Measurements from ENCODE around the gene FUBP3.

Gene FUBP3

DNA sequence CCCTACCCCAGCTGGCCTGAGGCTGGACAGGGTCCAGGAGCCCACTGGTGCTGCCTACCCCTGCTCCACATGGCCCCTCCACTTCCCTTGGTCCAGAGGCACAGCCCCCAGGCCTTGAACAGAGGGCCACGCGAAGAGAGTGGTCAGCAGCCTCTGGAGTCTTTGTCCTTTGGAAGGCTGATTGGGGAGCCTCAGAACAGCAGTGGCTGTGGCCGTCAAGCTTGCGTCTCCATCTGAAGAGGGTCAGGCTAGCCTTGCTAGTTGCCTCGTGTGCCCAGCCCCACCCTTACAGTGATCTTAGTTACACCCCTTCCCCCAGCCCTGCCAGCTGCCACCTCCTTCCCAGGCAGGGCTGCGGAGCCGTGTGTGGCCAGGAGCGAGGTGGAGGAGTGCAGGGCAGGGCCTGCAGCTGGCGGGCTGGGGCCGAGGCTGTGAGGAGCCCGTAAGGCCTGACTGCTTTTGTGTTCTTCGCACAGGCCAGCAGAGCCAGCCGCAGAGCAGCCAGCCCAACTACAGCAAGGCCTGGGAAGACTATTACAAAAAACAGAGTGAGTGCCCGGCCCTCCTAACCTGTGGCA is 54.9 kb downstream of the FUBP3 start:
- no peak for DNase-seq (ENCODE audit: low read depth in 2 of 2)

DNA sequence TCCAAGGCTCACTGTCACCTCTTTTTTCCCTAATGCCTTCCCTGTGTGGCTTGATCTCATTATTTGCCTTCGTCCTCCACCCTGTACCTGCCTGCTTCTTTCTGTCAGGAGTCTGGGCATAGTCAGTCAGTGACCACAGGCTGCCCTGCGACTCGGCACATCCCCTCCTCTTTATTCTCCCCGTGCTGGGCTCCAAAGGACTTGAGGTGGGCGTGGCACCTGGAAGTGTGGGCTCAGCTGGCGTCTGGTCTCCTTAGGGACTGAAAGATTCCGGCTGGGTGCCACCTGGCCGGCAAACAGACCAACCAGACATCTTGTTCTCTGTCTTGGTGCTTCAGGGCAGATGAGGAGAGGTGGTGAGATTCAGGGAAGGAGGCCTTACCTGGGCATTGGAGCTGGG is 55.4 kb downstream of the FUBP3 start:
- DNase-seq (ENCODE audit: low read depth in 2 of 2), result no peak

DNA sequence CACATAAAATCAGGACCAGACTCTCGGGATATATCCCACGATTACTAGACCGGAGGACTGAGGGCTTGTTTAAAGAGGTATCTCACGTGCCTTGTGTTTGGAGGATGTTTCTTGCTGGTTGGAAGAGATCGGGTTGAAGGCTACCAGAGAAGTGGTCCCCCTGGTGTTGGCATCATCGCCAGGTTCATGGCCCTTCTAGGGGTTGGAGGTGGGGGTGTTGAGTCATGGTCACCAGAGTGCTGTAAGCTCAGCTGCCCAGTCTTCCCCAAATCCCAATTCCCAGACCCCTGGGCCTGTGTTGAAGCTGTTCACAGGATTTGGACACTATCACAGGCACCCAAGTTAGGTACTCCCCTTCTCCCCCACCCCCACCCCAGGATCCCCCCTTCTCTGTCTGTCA is 55.9 kb downstream of the FUBP3 start:
- no peak for DNase-seq (ENCODE audit: low read depth in 2 of 2)

DNA sequence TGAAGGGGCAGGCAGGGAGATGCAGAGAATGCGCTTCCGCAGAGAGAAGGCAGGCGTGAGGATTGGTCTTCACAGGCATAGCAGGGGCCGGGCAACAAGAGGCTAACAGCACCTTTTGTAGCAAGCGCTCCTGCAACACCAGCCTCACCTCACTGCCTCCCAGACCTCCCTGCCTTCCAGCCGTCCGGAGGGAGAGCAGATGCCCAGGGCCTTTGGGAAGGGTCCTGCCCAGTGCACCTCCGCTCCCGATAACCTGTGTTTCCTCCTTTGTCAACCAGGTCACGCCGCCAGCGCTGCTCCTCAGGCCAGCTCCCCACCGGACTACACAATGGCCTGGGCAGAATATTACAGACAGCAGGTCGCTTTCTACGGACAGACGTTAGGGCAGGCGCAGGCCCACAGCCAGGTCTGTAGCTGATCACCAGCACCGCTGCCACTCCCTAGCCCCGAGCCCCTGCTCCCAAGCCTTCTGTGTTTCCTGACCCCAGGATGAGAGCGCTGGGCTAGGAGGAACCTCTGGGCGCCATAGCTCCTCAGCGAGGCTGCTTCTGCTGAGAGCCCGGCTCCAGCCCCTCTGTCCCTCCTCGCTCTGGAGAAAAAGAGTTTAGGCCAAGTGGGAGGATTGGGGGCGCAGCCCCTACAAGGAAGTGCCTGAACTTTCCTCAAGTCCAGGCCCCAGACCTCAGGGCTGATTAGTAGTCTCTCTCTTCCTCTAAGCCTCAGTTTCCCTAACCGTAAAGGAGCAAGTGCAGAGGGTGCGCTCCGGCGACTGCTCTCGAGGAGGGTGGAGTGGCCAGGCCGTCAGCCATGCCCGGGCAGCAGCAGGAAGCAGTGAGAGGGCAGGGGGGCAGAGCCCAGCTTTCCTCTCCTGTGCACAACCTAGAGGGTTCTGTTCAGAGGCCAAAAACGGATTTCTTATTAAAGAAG is 56.6 kb downstream of the FUBP3 start:
- no peak for DNase-seq (ENCODE audit: low read depth in 2 of 2)

DNA sequence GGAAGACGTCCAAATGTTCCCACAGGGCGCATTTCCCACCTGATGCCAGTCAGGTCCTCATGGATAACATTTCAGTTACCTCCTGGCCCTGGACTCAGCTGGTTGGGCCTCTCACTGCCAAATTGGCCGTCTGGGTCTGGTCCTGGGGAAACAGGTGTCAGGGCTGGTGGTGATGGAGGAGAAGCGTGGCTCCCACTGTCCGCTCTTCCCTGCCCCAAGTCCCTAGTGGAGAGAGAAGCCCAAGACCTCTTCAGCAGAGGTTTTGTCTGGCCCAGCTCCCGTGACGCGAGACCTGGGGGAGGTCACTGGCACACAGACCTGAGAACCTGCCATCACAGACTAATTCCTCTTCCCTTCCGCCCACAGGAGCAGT is 57.3 kb downstream of the FUBP3 start:
- DNase-seq (ENCODE audit: low read depth in 2 of 2), result no peak

DNA sequence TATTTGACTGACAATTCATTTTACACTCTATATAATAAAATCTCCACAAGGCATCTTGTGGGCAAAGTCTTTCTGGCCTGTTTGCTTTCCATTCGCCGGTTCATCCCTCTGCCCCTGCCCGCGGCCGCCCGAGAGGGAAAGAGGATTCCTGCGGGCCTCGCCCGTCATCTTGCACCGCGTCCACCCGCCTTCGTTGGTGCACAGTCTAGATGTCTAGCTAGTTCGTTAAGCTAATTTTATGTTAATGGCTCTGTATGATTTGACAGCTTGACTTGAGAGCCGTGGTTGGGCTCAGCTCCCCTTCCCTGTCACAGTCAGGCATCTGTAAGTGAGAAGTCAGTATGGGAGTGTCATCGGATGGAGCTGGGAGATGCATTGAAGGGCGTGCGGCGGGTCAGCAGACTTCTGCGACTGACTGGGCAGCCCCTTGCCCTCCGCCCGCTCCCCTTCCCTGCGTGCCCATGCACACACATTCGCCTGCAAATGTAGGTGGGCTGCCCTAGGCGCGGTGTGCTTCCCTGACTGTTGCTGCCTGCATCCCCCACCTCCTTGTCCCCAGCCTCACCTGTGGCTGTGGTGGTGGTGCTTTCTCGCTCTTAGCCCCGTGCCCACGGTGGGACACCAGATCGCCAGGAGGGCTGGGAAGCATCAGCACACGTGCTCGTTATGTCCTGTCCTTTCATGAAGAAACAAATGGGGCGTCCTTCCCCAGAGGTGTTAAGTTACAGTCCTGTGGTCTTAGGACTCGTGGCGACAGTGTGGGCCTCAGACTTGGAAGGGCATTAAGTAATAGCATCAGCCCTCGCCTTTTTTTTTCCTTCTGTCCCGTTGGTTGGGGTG is 59.1 kb downstream of the FUBP3 start:
- no peak for DNase-seq (ENCODE audit: low read depth in 2 of 2)

DNA sequence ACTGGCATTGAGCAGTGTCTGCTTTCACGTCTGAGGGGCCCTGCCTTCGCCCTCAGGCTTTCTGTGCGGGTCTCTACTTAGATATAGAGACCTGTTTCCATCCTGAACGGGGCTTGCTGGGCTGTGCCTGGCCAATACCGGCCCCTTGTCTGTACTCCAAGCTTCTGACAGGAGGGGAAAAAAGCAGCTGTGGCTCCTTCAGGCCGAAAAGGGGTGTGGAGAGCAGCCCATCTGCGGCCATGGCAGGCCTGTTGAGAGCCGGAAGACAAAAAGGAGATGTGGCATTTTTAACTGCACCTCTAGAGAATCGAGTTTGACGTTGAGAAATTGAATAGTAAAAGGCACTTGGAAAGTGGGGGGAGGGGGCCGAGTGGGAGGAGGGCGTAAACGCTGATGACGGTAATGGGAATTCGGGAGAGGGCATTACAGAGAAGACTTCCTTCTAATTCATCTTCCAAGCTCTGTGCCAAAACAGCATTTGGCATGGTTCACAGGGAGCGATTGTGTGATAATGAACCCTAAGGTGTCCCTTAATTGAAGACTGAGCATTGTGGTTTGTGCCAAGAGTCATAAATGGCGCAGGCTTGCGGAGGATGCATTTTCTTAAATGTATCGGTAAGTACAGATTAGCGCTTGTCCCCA is 59.9 kb downstream of the FUBP3 start:
- DNase-seq (ENCODE audit: low read depth in 2 of 2), result no peak

DNA sequence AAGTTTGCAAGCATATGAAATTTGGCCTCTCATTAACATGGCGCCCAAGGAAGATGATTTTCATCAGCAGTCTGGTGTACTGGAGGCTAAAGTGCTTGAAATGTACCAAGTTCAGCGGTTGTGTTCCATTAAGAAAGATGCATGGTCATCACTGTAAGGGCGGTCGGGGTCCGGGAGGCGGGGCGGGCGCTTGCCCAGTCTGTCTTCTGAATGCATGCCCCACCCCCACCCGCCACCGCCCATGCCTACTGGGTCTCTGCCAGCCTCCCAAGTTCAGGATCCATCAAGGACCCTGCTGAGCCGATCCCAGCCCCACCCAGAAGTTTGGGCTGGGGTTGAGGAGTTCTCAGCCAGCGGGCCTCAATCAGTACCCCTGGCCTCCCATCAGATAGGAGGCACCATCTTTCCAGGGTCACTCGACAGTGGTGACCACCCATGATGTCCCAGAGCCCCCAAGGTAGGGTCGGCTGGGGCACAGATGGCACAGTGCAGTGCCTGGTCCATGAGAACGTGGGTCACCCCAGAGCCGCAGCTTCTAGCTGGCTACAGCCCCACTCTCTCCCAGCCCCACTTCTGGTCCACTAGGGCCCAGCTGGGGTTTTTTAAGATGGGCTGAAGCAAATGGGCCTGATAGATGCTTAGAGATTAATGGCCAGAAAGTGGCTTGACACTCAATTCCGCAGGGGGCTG is 60.6 kb downstream of the FUBP3 start:
- no peak for DNase-seq (ENCODE audit: low read depth in 2 of 2)

DNA sequence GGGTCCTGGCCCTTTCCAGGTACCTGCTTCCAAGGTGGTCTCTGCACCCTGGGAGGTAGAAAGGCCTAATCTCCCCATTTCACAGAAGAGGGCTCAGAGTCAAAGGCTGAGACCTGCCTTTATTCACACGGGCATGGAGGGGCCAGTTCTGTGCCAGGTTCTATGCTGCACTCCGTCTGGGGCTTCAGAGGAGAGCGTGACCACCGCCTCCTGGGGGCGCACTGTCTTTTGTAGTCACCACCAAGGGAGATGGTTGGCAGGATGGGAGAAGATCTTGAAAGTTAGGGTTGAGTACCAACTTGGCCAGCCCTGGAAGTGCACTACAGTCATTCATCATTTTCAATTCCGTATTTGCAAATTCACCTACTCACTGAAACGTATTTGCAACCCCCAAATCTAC is 61.3 kb downstream of the FUBP3 start:
- no peak for DNase-seq (ENCODE audit: low read depth in 2 of 2)

DNA sequence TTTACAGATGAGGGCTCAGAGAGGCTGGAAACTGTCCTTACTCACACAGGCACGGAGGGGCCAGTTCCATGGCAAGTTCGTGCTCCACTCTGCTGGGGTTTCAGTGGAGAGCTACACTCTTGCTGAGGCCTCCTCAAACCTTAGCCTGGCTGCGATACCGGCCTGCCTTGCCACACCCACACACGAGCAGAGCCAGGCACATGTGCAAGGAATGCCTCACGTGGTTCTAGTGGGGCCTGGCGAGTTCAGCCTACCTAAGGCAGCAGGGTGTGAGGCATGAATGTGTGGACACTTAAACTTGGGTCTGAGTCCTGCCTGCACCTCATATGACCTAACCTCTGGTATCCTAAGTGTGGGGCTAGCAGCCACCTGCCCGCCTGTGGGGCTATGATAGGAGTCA is 63.5 kb downstream of the FUBP3 start:
- DNase-seq (ENCODE audit: low read depth in 2 of 2), result no peak

DNA sequence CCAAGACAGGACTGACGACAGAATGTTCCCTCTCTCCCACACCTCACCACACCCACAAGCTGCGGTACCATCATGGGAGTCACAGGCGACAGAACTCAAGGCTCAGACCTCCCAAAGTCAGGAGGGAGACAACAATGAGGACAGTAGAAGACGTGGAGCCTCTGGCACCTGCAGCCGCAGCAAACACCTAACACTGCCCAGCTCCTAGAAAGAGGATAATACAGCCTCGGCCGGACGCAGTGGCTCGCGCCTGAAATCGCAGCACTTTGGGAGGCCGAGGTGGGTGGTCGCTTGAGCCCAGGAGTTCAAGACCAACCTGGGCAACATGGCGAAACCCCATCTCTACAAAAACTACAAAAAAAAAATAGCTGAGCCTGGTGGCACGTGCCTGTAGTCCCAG is 71.8 kb downstream of the FUBP3 start:
- DNase-seq (ENCODE audit: low read depth in 2 of 2), result no peak

DNA sequence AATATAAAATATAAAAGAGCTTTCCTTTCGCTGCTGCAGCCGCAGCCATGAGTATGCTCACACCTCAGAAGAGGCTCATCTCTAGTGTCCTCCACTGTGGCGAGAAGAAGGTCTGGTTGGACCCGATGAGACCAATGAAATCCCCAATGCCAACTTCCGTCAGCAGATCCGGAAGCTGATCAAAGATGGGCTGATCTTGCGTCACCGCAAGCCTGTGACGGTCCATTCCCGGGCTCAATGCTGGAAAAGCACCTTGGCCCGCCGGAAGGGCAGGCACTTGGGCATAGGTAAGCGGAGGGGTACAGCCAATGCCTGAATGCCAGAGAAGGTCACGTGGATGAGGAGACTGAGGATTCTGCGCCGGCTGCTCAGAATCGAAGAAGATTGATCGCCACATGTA is 72.4 kb downstream of the FUBP3 start:
- no peak for DNase-seq (ENCODE audit: low read depth in 2 of 2)

DNA sequence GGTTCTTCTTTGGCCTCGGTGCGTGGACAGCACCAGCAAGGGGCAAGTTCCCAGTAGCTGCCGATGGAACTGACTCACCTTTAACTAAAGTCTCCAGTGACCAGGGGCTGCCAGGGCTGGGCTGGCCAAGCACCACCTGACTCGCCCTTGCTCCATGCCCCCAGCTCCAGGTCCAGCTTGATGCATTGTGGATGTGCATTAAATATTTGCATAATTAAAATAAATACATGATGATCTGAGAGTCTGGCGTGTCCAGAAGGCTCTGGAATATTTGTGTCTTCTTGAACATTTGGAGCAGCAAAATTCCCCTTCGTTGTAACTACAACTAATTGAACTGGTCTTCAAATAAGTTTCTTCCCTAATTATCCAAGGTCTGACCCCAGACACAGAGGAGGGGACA is 75.5 kb downstream of the FUBP3 start:
- no peak for DNase-seq (ENCODE audit: low read depth in 2 of 2)

DNA sequence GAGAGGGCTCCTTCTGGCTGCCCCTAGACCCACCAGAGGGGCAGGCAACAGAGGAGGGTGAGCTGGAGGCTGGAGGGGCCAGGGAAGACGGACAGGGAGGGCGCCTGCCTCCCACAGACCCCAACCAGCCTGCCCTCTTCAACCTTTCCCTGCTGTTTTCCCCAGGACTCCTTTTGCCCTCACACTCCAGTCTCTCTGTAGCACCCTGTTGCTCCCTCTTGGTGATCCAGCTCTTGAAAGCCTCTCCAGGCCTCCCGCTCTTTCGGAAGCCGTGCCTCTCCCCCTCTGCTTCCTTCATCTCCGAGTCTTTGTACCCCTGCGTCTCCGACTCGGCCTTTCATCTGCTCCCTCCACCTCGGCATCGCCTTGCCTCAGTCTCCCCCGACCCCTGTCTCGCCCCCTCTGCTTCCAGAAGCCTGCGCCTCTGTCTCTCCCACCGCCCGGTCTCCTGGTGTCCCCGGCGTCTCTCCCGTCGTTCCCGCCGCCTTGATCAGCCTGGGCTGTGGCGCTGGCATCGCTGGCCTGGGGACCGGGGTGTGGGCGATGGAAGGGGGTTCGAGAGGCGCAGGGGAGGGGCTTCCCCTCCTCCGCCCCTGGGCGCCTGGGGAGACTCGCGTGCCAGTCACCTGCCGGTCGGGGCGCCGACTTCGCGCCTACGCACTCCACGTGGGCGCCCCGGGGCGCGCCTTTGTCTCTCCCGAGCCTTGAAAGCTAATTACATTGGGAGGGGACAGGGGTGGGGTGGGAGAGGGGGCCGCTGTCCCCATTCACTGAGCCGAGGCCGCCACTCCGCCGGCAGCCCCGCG is 79.7 kb downstream of the FUBP3 start:
- no peak for DNase-seq (ENCODE audit: low read depth in 2 of 2)

DNA sequence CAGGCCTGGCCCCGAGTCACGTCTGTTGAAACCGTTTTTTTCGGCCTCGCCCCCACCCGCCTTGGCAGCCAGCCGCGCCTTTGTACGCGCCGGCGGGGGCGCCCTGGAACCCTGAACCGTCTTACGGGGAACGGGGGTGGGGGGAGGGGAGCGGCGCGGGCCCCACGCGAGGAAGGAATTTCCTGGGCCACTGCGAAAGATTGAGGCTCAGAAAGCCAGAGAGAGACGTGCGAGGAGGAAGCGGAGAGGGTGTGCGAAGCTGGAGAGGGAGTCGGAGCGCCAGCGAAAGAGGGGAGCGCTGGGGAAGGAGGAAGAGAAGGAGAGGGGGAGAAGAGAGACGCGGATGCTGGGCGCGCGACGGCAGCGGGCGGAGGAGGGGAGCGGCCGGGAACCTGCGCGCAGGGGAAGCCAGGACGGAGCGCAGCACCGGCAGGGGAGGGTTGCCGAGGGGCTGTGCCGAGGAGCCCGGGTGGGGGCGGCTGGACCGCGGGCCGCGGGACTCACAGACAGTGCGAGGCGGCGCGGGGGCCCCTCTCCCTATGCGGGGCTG is 80.4 kb downstream of the FUBP3 start:
- DNase-seq (ENCODE audit: low read depth in 2 of 2), result no peak

DNA sequence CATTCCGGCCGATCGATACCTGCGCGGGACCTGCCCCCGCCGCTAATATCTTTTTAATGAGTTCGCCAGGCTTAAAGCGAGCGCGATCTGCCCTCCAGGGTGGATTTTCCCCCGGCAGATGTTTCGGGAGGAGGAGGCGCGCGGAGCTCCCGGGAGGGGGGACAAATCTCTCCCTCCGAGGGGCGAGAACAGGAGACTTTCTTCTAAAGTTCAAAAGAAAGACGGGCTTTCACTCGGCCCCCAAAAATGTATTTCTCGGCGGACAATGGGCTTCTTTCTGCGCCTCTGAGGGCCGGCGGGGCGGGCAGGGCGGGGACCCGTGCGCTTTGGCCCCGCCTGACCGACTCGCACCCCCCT is 80.9 kb downstream of the FUBP3 start:
- DNase-seq (ENCODE audit: low read depth in 2 of 2), result no peak

DNA sequence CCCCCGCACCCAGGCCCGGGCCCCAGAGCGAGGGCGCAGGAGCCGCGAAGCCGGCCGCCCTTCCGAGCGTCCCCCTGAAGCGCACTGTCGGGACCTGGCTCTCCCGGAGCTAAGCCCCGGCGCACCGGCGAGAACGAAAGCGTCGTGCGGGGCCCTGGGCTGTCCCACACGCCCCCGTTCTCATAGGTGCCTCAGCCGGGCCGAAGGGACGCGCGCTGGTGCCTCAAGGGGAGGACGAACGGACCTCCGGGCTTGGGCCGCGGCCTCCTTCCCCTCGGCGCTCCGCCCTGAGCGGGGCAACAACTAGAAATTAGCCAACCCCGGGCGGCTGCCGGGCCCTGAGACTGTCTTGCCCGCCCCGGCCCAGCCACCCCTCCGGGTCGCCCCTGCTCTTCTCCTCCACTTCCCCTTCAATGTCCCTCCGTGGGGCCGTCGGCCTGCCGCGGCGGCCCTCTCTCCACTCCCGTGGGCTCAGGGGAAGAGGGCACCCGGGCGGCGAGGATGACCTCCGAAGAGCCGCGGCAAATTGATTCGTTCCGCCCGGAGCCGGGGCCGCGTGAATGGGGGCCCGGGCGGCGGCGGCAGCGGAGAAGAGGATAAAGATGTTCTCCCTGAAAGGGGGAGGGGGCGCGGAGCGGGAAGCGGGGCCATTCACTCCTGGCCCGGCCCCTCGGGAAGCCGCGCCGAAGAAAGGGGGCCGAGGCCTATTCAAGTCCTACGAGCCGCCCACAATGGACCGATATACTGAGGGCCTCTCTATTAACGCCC is 81.5 kb downstream of the FUBP3 start:
- DNase-seq (ENCODE audit: low read depth in 2 of 2), result no peak

DNA sequence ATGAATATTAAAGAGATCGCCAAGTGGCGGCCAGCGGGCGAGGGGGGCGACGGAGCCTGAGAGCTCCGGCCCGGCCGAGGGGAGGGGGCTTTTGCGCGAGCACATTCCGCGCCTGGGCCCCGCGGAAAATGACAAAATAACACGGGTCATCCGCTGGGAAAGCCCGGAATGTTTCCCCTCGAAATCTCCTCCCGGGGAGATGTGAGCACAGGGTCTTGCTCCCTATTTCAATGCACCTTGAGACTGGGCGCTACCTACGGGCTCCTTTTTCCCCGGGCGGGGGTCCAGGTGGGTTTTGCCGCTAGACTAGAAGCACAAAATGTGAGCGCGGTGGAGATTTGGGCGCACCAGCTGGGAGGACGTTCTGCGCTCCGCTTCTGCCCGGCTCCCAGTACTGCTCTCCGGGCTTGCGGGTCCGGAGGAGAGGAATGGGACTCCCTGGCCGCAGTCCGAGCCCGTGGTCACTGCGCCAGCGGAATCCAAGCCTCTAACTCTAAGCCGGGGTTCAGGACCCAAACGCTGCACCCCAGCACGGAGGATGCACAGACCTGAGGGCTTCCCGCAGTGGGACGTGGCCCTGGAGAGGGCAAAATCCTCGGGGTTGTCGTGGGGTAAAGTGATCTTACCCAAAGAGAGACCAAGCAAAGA is 82.2 kb downstream of the FUBP3 start:
- no peak for DNase-seq (ENCODE audit: low read depth in 2 of 2)
